ENCODE results near the gene TULP3. TPM values are rescaled to one million over a fixed set of nuclear protein-coding genes. Genes with fewer than 3 reads are reported as not detected.

TULP3 gene
- total RNA-seq = 20.9 and 27.4 TPM in 2 replicates

GRCh38 chr12:2890388-2891239, at the start of gene TULP3:
TULP3 (plus strand) TSS chr12:2890891; CDS start chr12:2890948, 57 bp downstream.

GRCh38 chr12:2857021-2857431, 33.7 kb upstream of the TULP3 start, which contains the start of gene TEX52:
TEX52 (minus strand) TSS chr12:2857039; CDS start chr12:2857026, 13 bp downstream.

GRCh38 chr12:2877047-2877952, 13.4 kb upstream of the TULP3 start, which contains the start of the genes FOXM1 and RHNO1:
FOXM1 (minus strand) TSS chr12:2877174; CDS start chr12:2874478, 2,696 bp downstream.
RHNO1 (plus strand) TSS chr12:2877223; CDS start chr12:2885367, 8,144 bp downstream.

GRCh38 chr12:2959192-2959504, 68.5 kb downstream of the TULP3 start, which contains the start of gene TEAD4:
TEAD4 (plus strand) TSS chr12:2959397.

Other genes with a start within 250 kb of the TULP3 start
- 28.8 and 29.6 TPM in 2 replicates for gene FKBP4, start 95.9 kb upstream of the TULP3 start, total RNA-seq
- gene ITFG2, start 78.2 kb upstream of the TULP3 start, total RNA-seq = 7.5 and 12.6 TPM in 2 replicates
- not detected in 2 replicates for gene NRIP2, start 55.9 kb upstream of the TULP3 start, total RNA-seq
- not detected in 2 replicates for gene TEX52, start 33.9 kb upstream of the TULP3 start, total RNA-seq
- gene FOXM1, start 13.7 kb upstream of the TULP3 start, total RNA-seq = 11.7 and 18.8 TPM in 2 replicates
- 13.3 and 22.4 TPM in 2 replicates for gene RHNO1, start 13.7 kb upstream of the TULP3 start, total RNA-seq
- gene TEAD4, start 68.5 kb downstream of the TULP3 start, total RNA-seq = 14.1 and 23.1 TPM in 2 replicates
- gene TSPAN9, start 186.5 kb downstream of the TULP3 start, total RNA-seq = 27.1 TPM in 2 replicates

Measured in cardiac atrium fibroblast (primary cell).